ENCODE data around the gene AKR1D1.

DNA sequence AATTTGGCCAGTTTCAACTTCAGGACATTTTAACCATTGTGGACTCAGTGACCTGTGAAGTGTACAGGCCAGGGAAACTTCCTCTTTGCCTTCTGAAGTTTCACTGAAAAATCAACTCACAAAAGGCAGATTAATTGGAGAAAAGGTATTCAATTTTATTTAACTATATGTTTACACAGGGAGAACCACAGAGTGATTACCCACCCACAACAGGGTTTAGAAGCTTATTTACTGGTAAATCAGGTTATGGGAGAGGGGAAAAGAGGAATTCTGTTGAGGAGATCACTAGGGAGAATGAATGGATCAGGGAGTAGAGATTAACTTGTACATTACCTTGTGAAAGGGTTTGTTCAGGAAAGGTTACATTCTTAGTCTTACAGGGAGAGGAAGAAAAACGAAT is 1.7 kb upstream of the AKR1D1 start:
- TF ChIP-seq, protein P1, sequence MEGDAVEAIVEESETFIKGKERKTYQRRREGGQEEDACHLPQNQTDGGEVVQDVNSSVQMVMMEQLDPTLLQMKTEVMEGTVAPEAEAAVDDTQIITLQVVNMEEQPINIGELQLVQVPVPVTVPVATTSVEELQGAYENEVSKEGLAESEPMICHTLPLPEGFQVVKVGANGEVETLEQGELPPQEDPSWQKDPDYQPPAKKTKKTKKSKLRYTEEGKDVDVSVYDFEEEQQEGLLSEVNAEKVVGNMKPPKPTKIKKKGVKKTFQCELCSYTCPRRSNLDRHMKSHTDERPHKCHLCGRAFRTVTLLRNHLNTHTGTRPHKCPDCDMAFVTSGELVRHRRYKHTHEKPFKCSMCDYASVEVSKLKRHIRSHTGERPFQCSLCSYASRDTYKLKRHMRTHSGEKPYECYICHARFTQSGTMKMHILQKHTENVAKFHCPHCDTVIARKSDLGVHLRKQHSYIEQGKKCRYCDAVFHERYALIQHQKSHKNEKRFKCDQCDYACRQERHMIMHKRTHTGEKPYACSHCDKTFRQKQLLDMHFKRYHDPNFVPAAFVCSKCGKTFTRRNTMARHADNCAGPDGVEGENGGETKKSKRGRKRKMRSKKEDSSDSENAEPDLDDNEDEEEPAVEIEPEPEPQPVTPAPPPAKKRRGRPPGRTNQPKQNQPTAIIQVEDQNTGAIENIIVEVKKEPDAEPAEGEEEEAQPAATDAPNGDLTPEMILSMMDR (IDR thresholded peaks at IDR 0.05; ENCODE audit: low read depth, low read length), result no peak
- TF ChIP-seq MYC (IDR thresholded peaks at IDR 0.05; ENCODE audit: low read depth, low read length), result no peak
